ENCODE results near the gene NKX1-1.

DNA sequence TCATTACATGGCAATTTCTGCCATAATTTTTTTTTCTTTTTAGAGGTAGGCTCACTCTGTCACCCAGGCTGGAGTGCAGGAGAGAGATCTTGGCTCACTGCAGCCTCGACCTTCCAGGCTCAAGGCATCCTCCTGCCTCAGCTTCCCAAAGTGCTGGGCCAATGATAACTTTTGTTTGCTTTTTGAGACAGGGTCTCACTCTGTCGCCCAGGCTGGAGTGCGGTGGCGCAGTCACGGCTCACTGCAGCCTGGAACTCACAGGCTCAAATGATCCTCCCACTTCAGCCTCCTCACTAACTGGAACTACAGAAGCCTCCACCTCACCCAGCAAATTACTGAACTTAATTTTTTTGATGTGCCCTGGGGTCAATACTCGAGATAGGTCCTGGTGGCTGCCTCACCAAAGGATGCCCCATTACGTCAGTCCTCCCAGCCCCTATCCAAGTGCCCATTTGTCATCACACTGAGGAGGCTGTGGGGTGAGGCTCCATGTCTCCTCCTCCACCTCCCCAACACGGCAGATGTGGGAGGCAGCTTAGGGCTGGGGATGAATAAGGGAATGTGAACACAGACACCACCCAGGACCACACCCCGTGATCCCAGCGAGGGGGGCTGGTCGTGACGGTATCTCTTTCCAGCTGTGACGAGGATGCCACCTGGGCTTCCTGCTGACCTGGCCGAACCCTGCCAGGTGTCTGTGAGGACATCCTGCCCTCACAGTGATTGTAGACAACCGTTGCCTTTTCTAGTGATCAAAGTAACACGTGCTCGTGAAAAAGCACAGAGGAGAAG is 12.4 kb upstream of the NKX1-1 start:
- TF ChIP-seq GATA2 (IDR thresholded peaks at IDR 0.05; ENCODE audit: low read depth, low read length): no peak
- TF ChIP-seq GATA3 (IDR thresholded peaks at IDR 0.05; ENCODE audit: low read depth, low read length): no peak

All from SH-SY5Y (cell line).